Activated CD4-positive, alpha-beta T cell treated with anti-CD3 and anti-CD28 coated beads for 24 hours (primary cell): ENCODE data around the gene SYNE2.
"Not testable (repeated sequence)": the region's sequence is repeated elsewhere in the genome, so short reads cannot be mapped to it uniquely, and the experiment has no call there.

ENCODE experiments used
- DNase-seq, 2 donors: peaks; one replicate each; pipeline ENCODE4 v3.0.0-alpha.2; 2020; ENCODE audit warnings: low read depth in 2 of 2

SYNE2 gene

GRCh38 chr14:64119500-64119899 is 266.7 kb downstream of the SYNE2 start:
- no peak for DNase-seq

GRCh38 chr14:64119980-64120379 is 267.2 kb downstream of the SYNE2 start:
- DNase-seq = no peak

- no peak for DNase-seq
These were observed 270.5 kb downstream of the SYNE2 start for GRCh38 chr14:64123241-64123822.

- no peak for DNase-seq
These were observed 272.5 kb downstream of the SYNE2 start for GRCh38 chr14:64125270-64125669.

GRCh38 chr14:64126548-64126947 is 273.7 kb downstream of the SYNE2 start:
- DNase-seq = no peak

GRCh38 chr14:64137657-64138290 is 285.0 kb downstream of the SYNE2 start:
- no peak for DNase-seq

- DNase-seq = no peak
These were observed 294.5 kb downstream of the SYNE2 start for GRCh38 chr14:64147126-64147790.

GRCh38 chr14:64149921-64150320 is 297.1 kb downstream of the SYNE2 start:
- no peak for DNase-seq

- DNase-seq = no peak
These were observed 305.8 kb downstream of the SYNE2 start for GRCh38 chr14:64158608-64159007.

- DNase-seq = no peak
These were observed 306.8 kb downstream of the SYNE2 start for GRCh38 chr14:64159588-64159987.

GRCh38 chr14:64170181-64170580 is 317.4 kb downstream of the SYNE2 start:
- no peak for DNase-seq

- no peak for DNase-seq
These were observed 322.3 kb downstream of the SYNE2 start for GRCh38 chr14:64174922-64175782.

GRCh38 chr14:64176330-64176729 is 323.5 kb downstream of the SYNE2 start:
- DNase-seq = no peak

GRCh38 chr14:64178814-64179213 is 326.0 kb downstream of the SYNE2 start:
- DNase-seq = no peak

GRCh38 chr14:64182908-64183307 is 330.1 kb downstream of the SYNE2 start:
- not testable (repeated sequence) for DNase-seq

GRCh38 chr14:64184103-64184729 is 331.4 kb downstream of the SYNE2 start:
- no peak for DNase-seq

- no peak for DNase-seq
These were observed 332.4 kb downstream of the SYNE2 start for GRCh38 chr14:64185184-64185583.

GRCh38 chr14:64186231-64187129 is 333.7 kb downstream of the SYNE2 start:
- no peak for DNase-seq

- DNase-seq = no peak
These were observed 334.5 kb downstream of the SYNE2 start for GRCh38 chr14:64187331-64187730.

- no peak for DNase-seq
These were observed 338.2 kb downstream of the SYNE2 start for GRCh38 chr14:64190974-64191502.

GRCh38 chr14:64191756-64192155 is 339.0 kb downstream of the SYNE2 start:
- DNase-seq = no peak
